Measurements from ENCODE around the gene IL4I1. TPM values are rescaled to one million over a fixed set of nuclear protein-coding genes. Genes with fewer than 3 reads are reported as not detected.
A peak's percentile ranks its signal among the peaks of the same experiment; 100 is the strongest.

The IL4I1 gene
- total RNA-seq, 1 donor from 2014 or later: 0.24 TPM

DNA sequence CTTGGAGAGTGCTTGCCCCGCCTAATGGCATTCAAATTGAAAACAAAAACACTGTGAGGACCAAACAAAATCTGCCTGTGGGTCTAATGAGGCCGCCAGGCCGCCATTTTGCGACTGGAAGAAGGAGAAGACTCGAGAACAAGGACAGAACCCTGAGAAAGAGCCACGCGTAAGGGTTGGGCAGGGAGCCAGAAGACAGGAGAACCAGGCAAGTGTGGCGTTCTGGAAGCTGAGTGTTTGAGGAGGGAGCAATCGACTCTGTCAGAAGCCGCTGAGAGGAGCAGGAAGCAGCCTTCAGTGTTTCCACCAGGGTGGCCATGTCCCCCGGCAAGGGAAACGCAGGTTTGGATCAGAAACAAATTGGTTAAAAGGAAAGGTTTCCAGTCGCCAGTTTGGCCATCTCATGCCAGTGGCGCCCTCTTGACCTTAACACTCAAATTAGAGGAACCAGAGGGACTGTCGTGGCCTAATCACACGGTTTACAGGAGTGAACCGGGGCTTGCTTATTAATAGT, 55.9 kb downstream of the IL4I1 start:
- Mint-ChIP-seq H3K4me3 (ENCODE audit: low read depth) (no peak overlapping the region), H3K4me1 (ENCODE audit: low read depth) (peaks cover 5% of the 10 kb centered on the region), H3K27me3 (no peaks in the 10 kb centered on the region), H3K36me3 (ENCODE audit: insufficient read depth) (peaks cover 36% of the 10 kb centered on the region), H3K9me3 (ENCODE audit: low read depth) (no peaks in the 10 kb centered on the region), H3K27ac (no peak overlapping the region)
- DNase-seq (ENCODE audit: low spot score, unreplicated experiment): no peak
- TF ChIP-seq, protein P1, sequence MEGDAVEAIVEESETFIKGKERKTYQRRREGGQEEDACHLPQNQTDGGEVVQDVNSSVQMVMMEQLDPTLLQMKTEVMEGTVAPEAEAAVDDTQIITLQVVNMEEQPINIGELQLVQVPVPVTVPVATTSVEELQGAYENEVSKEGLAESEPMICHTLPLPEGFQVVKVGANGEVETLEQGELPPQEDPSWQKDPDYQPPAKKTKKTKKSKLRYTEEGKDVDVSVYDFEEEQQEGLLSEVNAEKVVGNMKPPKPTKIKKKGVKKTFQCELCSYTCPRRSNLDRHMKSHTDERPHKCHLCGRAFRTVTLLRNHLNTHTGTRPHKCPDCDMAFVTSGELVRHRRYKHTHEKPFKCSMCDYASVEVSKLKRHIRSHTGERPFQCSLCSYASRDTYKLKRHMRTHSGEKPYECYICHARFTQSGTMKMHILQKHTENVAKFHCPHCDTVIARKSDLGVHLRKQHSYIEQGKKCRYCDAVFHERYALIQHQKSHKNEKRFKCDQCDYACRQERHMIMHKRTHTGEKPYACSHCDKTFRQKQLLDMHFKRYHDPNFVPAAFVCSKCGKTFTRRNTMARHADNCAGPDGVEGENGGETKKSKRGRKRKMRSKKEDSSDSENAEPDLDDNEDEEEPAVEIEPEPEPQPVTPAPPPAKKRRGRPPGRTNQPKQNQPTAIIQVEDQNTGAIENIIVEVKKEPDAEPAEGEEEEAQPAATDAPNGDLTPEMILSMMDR (IDR thresholded peaks at IDR 0.05; ENCODE audit: unreplicated experiment): no peak

DNA sequence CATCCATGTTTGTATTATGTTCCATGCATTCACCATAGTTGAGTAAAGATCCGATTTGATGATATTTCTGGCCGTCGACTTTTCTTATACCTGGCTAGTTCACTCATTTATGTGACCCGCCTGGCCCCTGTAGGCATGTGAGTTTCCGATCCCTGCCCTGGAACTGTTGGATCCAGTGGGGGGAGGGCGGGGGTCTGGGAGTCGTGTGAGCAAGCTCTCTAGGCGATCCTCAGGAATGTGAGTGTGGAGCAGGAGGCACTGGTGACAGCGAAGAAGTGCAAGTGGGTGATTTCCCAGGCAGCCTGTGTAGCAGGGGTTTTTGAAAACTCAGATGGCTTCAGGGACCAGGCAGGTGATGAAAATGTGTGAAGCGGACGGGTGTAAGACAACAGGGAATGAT, 56.4 kb downstream of the IL4I1 start:
- H3K4me1 Mint-ChIP-seq (ENCODE audit: low read depth): peaks cover 3% of the 10 kb centered on the region
- no peak overlapping the region for H3K27ac Mint-ChIP-seq
- peaks cover 36% of the 10 kb centered on the region for H3K36me3 Mint-ChIP-seq (ENCODE audit: insufficient read depth)
- H3K27me3 Mint-ChIP-seq: no peaks in the 10 kb centered on the region
- TF ChIP-seq, protein P1 (IDR thresholded peaks at IDR 0.05; ENCODE audit: unreplicated experiment): no peak
- DNase-seq (ENCODE audit: low spot score, unreplicated experiment): no peak
- H3K9me3 Mint-ChIP-seq (ENCODE audit: low read depth): no peaks in the 10 kb centered on the region
- H3K4me3 Mint-ChIP-seq (ENCODE audit: low read depth): no peak overlapping the region

DNA sequence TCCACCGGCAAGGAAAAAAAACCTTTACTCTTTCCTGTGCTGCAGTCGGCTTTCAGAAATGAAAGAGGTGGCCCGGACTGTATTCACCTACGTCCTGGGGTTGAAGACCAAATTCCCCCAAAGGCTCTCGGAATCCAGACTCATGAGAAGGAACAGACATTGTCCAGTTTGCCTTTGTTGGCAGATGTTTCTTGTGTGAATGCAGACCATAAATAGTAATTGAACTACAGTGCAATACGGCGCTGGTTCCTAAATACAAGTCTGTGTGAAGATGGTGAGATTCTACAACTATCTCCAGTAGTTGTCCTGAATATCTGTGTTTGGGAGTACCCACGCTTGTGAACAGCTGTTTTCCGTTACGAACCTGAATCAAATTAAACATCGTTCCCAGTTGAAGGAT, 57.0 kb downstream of the IL4I1 start:
- H3K36me3 Mint-ChIP-seq (ENCODE audit: insufficient read depth): peaks cover 38% of the 10 kb centered on the region
- H3K27me3 Mint-ChIP-seq: no peaks in the 10 kb centered on the region
- no peaks in the 10 kb centered on the region for H3K4me1 Mint-ChIP-seq (ENCODE audit: low read depth)
- no peak overlapping the region for H3K27ac Mint-ChIP-seq
- no peak for DNase-seq (ENCODE audit: low spot score, unreplicated experiment)
- H3K9me3 Mint-ChIP-seq (ENCODE audit: low read depth): no peaks in the 10 kb centered on the region
- TF ChIP-seq, protein P1 (IDR thresholded peaks at IDR 0.05; ENCODE audit: unreplicated experiment): no peak
- no peak overlapping the region for H3K4me3 Mint-ChIP-seq (ENCODE audit: low read depth)

Small RNAs within 50 kb of the gene (microRNA-seq; reads per million reads assigned to microRNA genes)
- gene MIR4749 (ENCODE audit: borderline number of aligned reads, unreplicated experiment): 15.5 reads per million, percentile 26 among the genes with 10 or more reads in this experiment
- 4.2 reads per million for gene MIR4750 (ENCODE audit: borderline number of aligned reads, unreplicated experiment)

Other genes starting within 250 kb of the IL4I1 start
- 103 and 110 TPM in 2 replicates for gene IRF3, start 231.0 kb downstream of the IL4I1 start, total RNA-seq
- 58.5 and 59.0 TPM in 2 replicates for gene BCL2L12, start 231.0 kb downstream of the IL4I1 start, total RNA-seq
- gene PRMT1, start 219.6 kb downstream of the IL4I1 start, total RNA-seq: 299 and 306 TPM in 2 replicates
- gene ADM5, start 207.3 kb downstream of the IL4I1 start, total RNA-seq: 7.7 TPM in 2 replicates
- gene CPT1C, start 205.8 kb downstream of the IL4I1 start, total RNA-seq: 49.9 and 53.1 TPM in 2 replicates
- not detected in 2 replicates for gene TSKS, start 133.6 kb downstream of the IL4I1 start, total RNA-seq
- gene AP2A1, start 129.9 kb downstream of the IL4I1 start, total RNA-seq: 76.0 and 76.3 TPM in 2 replicates
- 37.8 and 40.0 TPM in 2 replicates for gene FUZ, start 83.6 kb downstream of the IL4I1 start, total RNA-seq
- 136 and 141 TPM in 2 replicates for gene MED25, start 78.6 kb downstream of the IL4I1 start, total RNA-seq
- 518 and 564 TPM in 2 replicates for gene PTOV1, start 45.7 kb downstream of the IL4I1 start, total RNA-seq
- 137 and 144 TPM in 2 replicates for gene PNKP, start 29.3 kb downstream of the IL4I1 start, total RNA-seq
- gene AKT1S1, start 19.5 kb downstream of the IL4I1 start, total RNA-seq: 41.5 and 48.8 TPM in 2 replicates
- 44.6 and 45.4 TPM in 2 replicates for gene TBC1D17, start 19.2 kb downstream of the IL4I1 start, total RNA-seq
- gene ATF5, start 32.3 kb upstream of the IL4I1 start, total RNA-seq: 14.5 and 15.9 TPM in 2 replicates
- gene NUP62, start 32.6 kb upstream of the IL4I1 start, total RNA-seq: 80.8 and 85.9 TPM in 2 replicates
- gene SIGLEC11, start 64.3 kb upstream of the IL4I1 start, total RNA-seq: not detected in 2 replicates
- 45.4 and 53.4 TPM in 2 replicates for gene VRK3, start 128.5 kb upstream of the IL4I1 start, total RNA-seq
- gene ZNF473, start 129.1 kb upstream of the IL4I1 start, total RNA-seq: 15.5 TPM in 2 replicates